DOHH2 (cell line): Measurements from ENCODE around the gene YPEL3.

ENCODE experiments used
- H3F3A ChIP-seq: fragments of 200-600 bp; sonication (generic), shearing (Covaris generic); 2 replicates; pipeline ENCODE4 v1.6.0; 2016; ENCODE audit warnings: antibody characterized with exemption, mild to moderate bottlenecking; ENCODE audit not compliant: control insufficient read depth, insufficient read depth
- H3K27ac ChIP-seq: fragments of 200-600 bp; sonication (generic); 2 replicates; pipeline ENCODE4 v1.5.1; 2014; ENCODE audit warnings: low read depth, mild to moderate bottlenecking, low read length, moderate library complexity
- H3K27me3 ChIP-seq: fragments of 200-600 bp; sonication (generic); 2 replicates; pipeline ENCODE4 v1.6.1; 2014; ENCODE audit warnings: mild to moderate bottlenecking, low read length, mixed read lengths; ENCODE audit not compliant: control insufficient read depth
- H3K36me3 ChIP-seq: fragments of 200-600 bp; sonication (generic); 2 replicates; pipeline ENCODE4 v1.6.1; 2014; ENCODE audit warnings: mild to moderate bottlenecking, low read length, moderate library complexity, mixed read lengths; ENCODE audit not compliant: control insufficient read depth
- H3K4me1 ChIP-seq: fragments of 200-600 bp; sonication (generic); 2 replicates; pipeline ENCODE4 v1.6.1; 2014; ENCODE audit warnings: mild to moderate bottlenecking, low read length, mixed read lengths; ENCODE audit not compliant: control insufficient read depth
- H3K4me2 ChIP-seq: fragments of 200-600 bp; sonication (generic); 2 replicates; pipeline ENCODE4 v1.6.0; 2014; ENCODE audit warnings: mild to moderate bottlenecking, low read length, moderate library complexity
- H3K4me3 ChIP-seq: fragments of 200-600 bp; sonication (generic); 2 replicates; pipeline ENCODE4 v1.5.1; 2014; ENCODE audit warnings: mild to moderate bottlenecking, low read length, mixed read lengths
- H3K79me2 ChIP-seq: fragments of 200-600 bp; sonication (generic); 2 replicates; pipeline ENCODE4 v1.6.1; 2014; ENCODE audit warnings: mild to moderate bottlenecking, low read length, mixed read lengths; ENCODE audit not compliant: control insufficient read depth
- H3K9me2 ChIP-seq: fragments of 200-600 bp; sonication (generic); replicated peaks from 2 replicates; pipeline ENCODE4 v1.6.1; 2014; ENCODE audit warnings: mild to moderate bottlenecking, low read length, mixed read lengths; ENCODE audit not compliant: control insufficient read depth
- H3K9me3 ChIP-seq: fragments of 200-600 bp; sonication (generic); 2 replicates; pipeline ENCODE4 v1.6.1; 2014; ENCODE audit warnings: antibody characterized with exemption, low read length, mixed read lengths; ENCODE audit not compliant: control insufficient read depth, insufficient read depth
- H4K20me1 ChIP-seq: fragments of 200-600 bp; sonication (generic); 2 replicates; pipeline ENCODE4 v1.6.0; 2014; ENCODE audit warnings: low read depth, mild to moderate bottlenecking, antibody characterized with exemption, low read length, moderate library complexity; ENCODE audit not compliant: control insufficient read depth, insufficient read depth
- EZH2phosphoT487 ChIP-seq: fragments of 200-600 bp; sonication (generic); IDR thresholded peaks from 2 replicates; pipeline ENCODE4 v1.6.1; 2017; ENCODE audit warnings: borderline replicate concordance, mild to moderate bottlenecking, antibody characterized with exemption, low read length, moderate library complexity, mixed read lengths
- TF ChIP-seq, protein P1 (sequence below): fragments of 200-600 bp; sonication (generic); IDR thresholded peaks from one replicate; pipeline ENCODE4 v1.5.1; 2014; ENCODE audit warnings: antibody characterized with exemption, mild to moderate bottlenecking, low read depth, low read length; ENCODE audit not compliant: poor library complexity, severe bottlenecking

YPEL3 gene

DNA sequence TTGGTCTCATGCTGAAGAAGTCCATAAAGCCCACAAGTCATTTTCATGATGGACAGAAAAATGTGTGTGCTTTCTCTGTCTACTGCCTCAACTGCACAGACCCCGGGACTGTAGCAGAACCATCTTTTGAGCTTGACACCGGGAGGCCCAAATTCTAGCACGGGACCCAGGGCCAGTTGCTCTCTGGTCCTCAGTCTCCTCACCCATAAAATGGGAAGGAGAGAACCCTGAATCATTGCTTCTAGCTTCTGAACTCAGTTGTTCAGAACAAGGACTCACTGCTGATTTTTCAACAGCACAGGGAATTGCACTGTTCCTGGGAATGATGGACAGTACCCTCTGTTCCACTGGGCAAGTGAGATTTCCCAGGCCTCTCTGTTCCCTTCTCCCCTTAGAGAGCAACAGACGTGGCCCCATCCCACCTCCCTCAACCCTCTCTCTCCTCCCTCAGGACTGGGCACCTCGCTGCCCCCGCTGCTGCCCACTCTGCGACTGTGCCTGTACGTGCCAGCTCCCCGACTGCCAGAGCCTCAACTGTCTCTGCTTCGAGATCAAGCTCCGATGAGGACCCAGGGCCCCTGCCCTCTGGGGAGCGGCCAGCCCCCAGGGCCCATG, 32.6 kb downstream of the YPEL3 start:
- Histone ChIP-seq H3K79me2 (peaks cover 44% of the 10 kb centered on the region), H3K27ac (peak overlapping the region; percentile 89), H3K4me1 (peaks cover 24% of the 10 kb centered on the region), H3K36me3 (peaks cover 41% of the 10 kb centered on the region), H3K9me2 (no peaks in the 10 kb centered on the region), H3K4me3 (peak overlapping the region; percentile 96), H3K4me2 (peak overlapping the region; percentile 77), H4K20me1 (peaks cover 17% of the 10 kb centered on the region), H3K27me3 (no peaks in the 10 kb centered on the region), H3K9me3 (no peaks in the 10 kb centered on the region), H3F3A (peaks cover 23% of the 10 kb centered on the region)
- TF ChIP-seq, protein P1, sequence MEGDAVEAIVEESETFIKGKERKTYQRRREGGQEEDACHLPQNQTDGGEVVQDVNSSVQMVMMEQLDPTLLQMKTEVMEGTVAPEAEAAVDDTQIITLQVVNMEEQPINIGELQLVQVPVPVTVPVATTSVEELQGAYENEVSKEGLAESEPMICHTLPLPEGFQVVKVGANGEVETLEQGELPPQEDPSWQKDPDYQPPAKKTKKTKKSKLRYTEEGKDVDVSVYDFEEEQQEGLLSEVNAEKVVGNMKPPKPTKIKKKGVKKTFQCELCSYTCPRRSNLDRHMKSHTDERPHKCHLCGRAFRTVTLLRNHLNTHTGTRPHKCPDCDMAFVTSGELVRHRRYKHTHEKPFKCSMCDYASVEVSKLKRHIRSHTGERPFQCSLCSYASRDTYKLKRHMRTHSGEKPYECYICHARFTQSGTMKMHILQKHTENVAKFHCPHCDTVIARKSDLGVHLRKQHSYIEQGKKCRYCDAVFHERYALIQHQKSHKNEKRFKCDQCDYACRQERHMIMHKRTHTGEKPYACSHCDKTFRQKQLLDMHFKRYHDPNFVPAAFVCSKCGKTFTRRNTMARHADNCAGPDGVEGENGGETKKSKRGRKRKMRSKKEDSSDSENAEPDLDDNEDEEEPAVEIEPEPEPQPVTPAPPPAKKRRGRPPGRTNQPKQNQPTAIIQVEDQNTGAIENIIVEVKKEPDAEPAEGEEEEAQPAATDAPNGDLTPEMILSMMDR, result no peak
- TF ChIP-seq EZH2phosphoT487, result no peak

DNA sequence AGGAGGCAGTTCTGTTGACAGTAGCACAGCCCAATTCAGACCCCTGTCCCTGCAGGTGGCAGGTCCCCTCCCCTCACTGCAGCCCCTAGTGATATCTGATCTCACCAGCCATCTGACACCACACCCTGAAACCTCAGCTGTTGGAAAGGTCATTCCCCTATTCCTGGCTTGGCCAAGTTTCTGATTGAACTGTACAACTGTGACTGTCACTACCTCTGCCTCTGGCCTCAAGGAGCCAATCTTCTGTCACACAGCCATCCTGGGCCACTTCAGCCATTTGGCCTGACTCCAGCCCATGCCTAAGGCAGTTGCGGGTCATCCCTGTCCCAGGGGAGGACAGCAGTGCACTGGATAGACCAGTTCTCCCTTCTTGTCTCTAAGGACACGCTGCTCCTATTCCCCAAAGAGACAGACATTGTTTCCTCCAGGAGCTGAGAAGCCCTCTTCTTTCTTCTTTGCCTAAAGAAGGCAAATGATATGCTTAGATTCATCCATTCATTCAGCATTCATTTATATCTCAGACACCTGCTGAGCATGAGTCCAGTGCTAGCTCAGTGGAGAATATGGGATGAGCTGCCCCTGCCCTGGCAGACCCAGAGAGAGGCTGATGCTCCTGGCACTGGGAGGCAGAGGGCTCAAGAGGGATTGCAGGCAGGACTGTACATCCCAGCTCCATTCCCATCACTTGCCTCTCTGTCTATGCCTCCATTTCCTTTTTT, 35.0 kb downstream of the YPEL3 start:
- peaks cover 10% of the 10 kb centered on the region for H3K4me1 ChIP-seq
- H3K4me2 ChIP-seq, result no peak overlapping the region
- no peaks in the 10 kb centered on the region for H3K9me2 ChIP-seq
- TF ChIP-seq EZH2phosphoT487, result no peak
- TF ChIP-seq, protein P1, result no peak
- peaks cover 22% of the 10 kb centered on the region for H3K79me2 ChIP-seq
- no peak overlapping the region for H3K4me3 ChIP-seq
- H3K27ac ChIP-seq, result no peak overlapping the region
- no peaks in the 10 kb centered on the region for H3K9me3 ChIP-seq
- H4K20me1 ChIP-seq, result no peaks in the 10 kb centered on the region
- H3F3A ChIP-seq, result peaks cover 5% of the 10 kb centered on the region
- H3K36me3 ChIP-seq, result peaks cover 18% of the 10 kb centered on the region
- no peaks in the 10 kb centered on the region for H3K27me3 ChIP-seq

DNA sequence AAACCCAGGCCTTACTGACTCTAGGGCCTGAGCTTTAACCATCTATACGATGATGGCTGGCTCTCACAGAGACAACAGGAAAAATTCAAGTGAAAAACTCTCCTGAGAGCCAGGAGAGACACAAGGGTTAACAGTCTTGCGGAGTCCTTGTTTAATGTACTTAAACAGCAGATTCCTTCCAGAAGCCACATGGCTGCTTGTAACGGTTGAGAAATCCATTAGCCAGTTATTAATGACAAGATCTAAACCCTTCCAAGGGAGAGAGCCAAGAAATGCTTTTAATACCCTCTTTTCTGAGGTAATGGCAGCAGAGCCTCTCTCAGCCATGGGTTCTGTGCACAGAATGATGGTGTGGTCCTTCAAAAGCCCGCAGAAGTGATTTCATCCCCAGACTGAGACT, 35.7 kb downstream of the YPEL3 start:
- Histone ChIP-seq H3K4me3 (no peak overlapping the region), H3F3A (peaks cover 5% of the 10 kb centered on the region), H3K4me1 (peaks cover 11% of the 10 kb centered on the region), H3K9me3 (no peaks in the 10 kb centered on the region), H3K27ac (no peak overlapping the region), H4K20me1 (no peaks in the 10 kb centered on the region), H3K79me2 (peaks cover 18% of the 10 kb centered on the region), H3K27me3 (no peaks in the 10 kb centered on the region), H3K36me3 (peaks cover 17% of the 10 kb centered on the region), H3K4me2 (no peak overlapping the region), H3K9me2 (no peaks in the 10 kb centered on the region)
- TF ChIP-seq, protein P1, result no peak
